IMR-90 (cell line): ENCODE data around the gene GABBR1. TPM values are rescaled to one million over a fixed set of nuclear protein-coding genes. Genes with fewer than 3 reads are reported as not detected.

Experiments used
- ATAC-seq: fragments of 200-7000 bp; cut with Tn5 transposase; 2 replicates; pipeline ENCODE4 v1.9.1; 2020; ENCODE audit warnings: low read depth, mild to moderate bottlenecking, moderate library complexity
- BruUV-seq: library from RNA; stranded (reverse); fragments of 400-500 nt; replicated peaks from 2 replicates; lab custom pipeline; 2021; lab: Mats Ljungman, UMichigan
- CTCF ChIA-PET: fragments of 300-600 bp; formaldehyde crosslinking; extraction: SDS; loops from one replicate; lab custom pipeline; 2021; ENCODE audit warnings: antibody characterized with exemption; lab: Yijun Ruan, JAX
- POLR2A ChIA-PET: fragments of 300-600 bp; sonication (Branson Sonifier 250); formaldehyde crosslinking; loops from one replicate; lab custom pipeline; 2022; ENCODE audit warnings: antibody characterized with exemption; ENCODE audit not compliant: unreplicated experiment; lab: Charles Lee
- DNase-seq: peaks from one replicate; pipeline ENCODE4 v3.0.0; 2013
- H2AFZ ChIP-seq: replicated peaks from 2 replicates; pipeline ENCODE3; 2013; ENCODE audit warnings: low read length, mild to moderate bottlenecking; ENCODE audit not compliant: poor library complexity
- H2AK5ac ChIP-seq: 2 replicates; pipeline ENCODE4 v1.6.1; 2013; ENCODE audit warnings: low read depth, low read length, inconsistent platforms
- H2AK9ac ChIP-seq: replicated peaks from 2 replicates; pipeline ENCODE3; 2013; ENCODE audit warnings: mild to moderate bottlenecking, low read depth, low read length, moderate library complexity; ENCODE audit not compliant: poor library complexity
- H2BK120ac ChIP-seq: 2 replicates; pipeline ENCODE4 v1.6.1; 2013; ENCODE audit warnings: low read depth, low read length, inconsistent platforms
- H2BK15ac ChIP-seq: 3 replicates; pipeline ENCODE4 v1.6.1; 2013; ENCODE audit warnings: low read depth, low read length, inconsistent platforms
- H2BK20ac ChIP-seq: 2 replicates; pipeline ENCODE4 v1.6.1; 2013; ENCODE audit warnings: low read depth, mild to moderate bottlenecking, inconsistent platforms, low read length, moderate library complexity
- H2BK5ac ChIP-seq: 2 replicates; pipeline ENCODE4 v1.6.1; 2013; ENCODE audit warnings: mild to moderate bottlenecking, low read depth, low read length, inconsistent platforms; ENCODE audit not compliant: poor library complexity, severe bottlenecking
- H3K14ac ChIP-seq: replicated peaks from 2 replicates; pipeline ENCODE4 v1.6.1; 2013; ENCODE audit warnings: low read depth, low read length, inconsistent platforms
- H3K18ac ChIP-seq: 2 replicates; pipeline ENCODE4 v1.6.1; 2013; ENCODE audit warnings: low read depth, low read length, control low read depth
- H3K23ac ChIP-seq: 2 replicates; pipeline ENCODE4 v1.6.1; 2013; ENCODE audit warnings: low read depth, low read length, inconsistent platforms
- H3K27ac ChIP-seq: 2 replicates; pipeline ENCODE4 v1.5.1; 2013; ENCODE audit warnings: mild to moderate bottlenecking, control low read depth, low read length; ENCODE audit not compliant: insufficient read depth
- H3K27me3 ChIP-seq: 2 replicates; pipeline ENCODE4 v1.6.1; 2013; ENCODE audit warnings: low read length; ENCODE audit not compliant: control insufficient read depth, insufficient read depth
- H3K36me3 ChIP-seq: 2 replicates; pipeline ENCODE4 v1.6.1; 2013; ENCODE audit warnings: low read length, mixed read lengths; ENCODE audit not compliant: control insufficient read depth, insufficient read depth
- H3K4ac ChIP-seq: 2 replicates; pipeline ENCODE4 v1.6.1; 2013; ENCODE audit warnings: low read depth, low read length, inconsistent platforms
- H3K4me1 ChIP-seq: 2 replicates; pipeline ENCODE4 v1.6.1; 2013; ENCODE audit warnings: low read length, mixed read lengths; ENCODE audit not compliant: control insufficient read depth, insufficient read depth
- H3K4me2 ChIP-seq: 2 replicates; pipeline ENCODE4 v1.6.1; 2013; ENCODE audit warnings: low read depth, mild to moderate bottlenecking, control low read depth, low read length, moderate library complexity
- H3K4me3 ChIP-seq: 2 replicates; pipeline ENCODE4 v1.5.1; 2013; ENCODE audit warnings: low read depth, mild to moderate bottlenecking, control low read depth, low read length, moderate library complexity; ENCODE audit not compliant: insufficient read depth
- H3K56ac ChIP-seq: 2 replicates; pipeline ENCODE4 v1.6.1; 2013; ENCODE audit warnings: low read length, inconsistent platforms; ENCODE audit not compliant: insufficient read depth; ENCODE audit errors: extremely low read depth
- H3K79me1 ChIP-seq, 2 experiments: 2 replicates each; pipeline ENCODE4 v1.6.1; 2013; ENCODE audit warnings: low read length in 2 of 2, inconsistent platforms in 1 of 2, low read depth in 1 of 2
- H3K9ac ChIP-seq: 2 replicates; pipeline ENCODE4 v1.6.1; 2013; ENCODE audit warnings: low read depth, low read length, control low read depth
- H3K9me1 ChIP-seq: 2 replicates; pipeline ENCODE4 v1.6.1; 2013; ENCODE audit warnings: low read length, inconsistent platforms; ENCODE audit not compliant: insufficient read depth
- H3K9me3 ChIP-seq: 2 replicates; pipeline ENCODE4 v1.6.1; 2013; ENCODE audit warnings: low read length; ENCODE audit not compliant: control insufficient read depth, insufficient read depth
- H4K20me1 ChIP-seq: 2 replicates; pipeline ENCODE4 v1.6.1; 2013; ENCODE audit warnings: low read length, inconsistent platforms; ENCODE audit not compliant: insufficient read depth
- H4K5ac ChIP-seq: 2 replicates; pipeline ENCODE4 v1.6.1; 2013; ENCODE audit warnings: mild to moderate bottlenecking, low read depth, low read length, control low read depth
- H4K8ac ChIP-seq, 2 experiments: 2 replicates each; pipeline ENCODE4 v1.6.1; 2013; ENCODE audit warnings: low read depth in 2 of 2, low read length in 2 of 2, control low read depth in 1 of 2, inconsistent platforms in 1 of 2
- H4K91ac ChIP-seq: 2 replicates; pipeline ENCODE4 v1.6.1; 2013; ENCODE audit warnings: low read depth, low read length, inconsistent platforms; ENCODE audit not compliant: insufficient read depth
- MAZ ChIP-seq: IDR thresholded peaks from 2 replicates; pipeline ENCODE4 v1.6.1; 2012; ENCODE audit warnings: low read depth, mild to moderate bottlenecking, low read length, improper control_type of control experiment, moderate library complexity, borderline replicate concordance
- RAD21 ChIP-seq: IDR thresholded peaks from 2 replicates; pipeline ENCODE4 v1.6.1; 2012; ENCODE audit warnings: low read length, improper control_type of control experiment
- RCOR1 ChIP-seq: IDR thresholded peaks from 2 replicates; pipeline ENCODE4 v1.6.1; 2012; ENCODE audit warnings: mild to moderate bottlenecking, low read length, improper control_type of control experiment; ENCODE audit not compliant: insufficient replicate concordance
- SMC3 ChIP-seq: fragments of 150-350 bp; IDR thresholded peaks from 2 replicates; pipeline ENCODE4 v1.6.1; 2016; ENCODE audit warnings: low read depth, mild to moderate bottlenecking, antibody characterized with exemption, low read length, moderate library complexity
- WGBS, 2 experiments: methylation state at CpG; one replicate each; pipeline versions ENCODE4 v1.1.5 to v1.1.7; 2013; ENCODE audit warnings: missing lambda C conversion rate in 2 of 2; ENCODE audit not compliant: insufficient read length in 1 of 2; ENCODE audit errors: extremely low coverage in 2 of 2; 5-methylcytosine and 5-hydroxymethylcytosine counted together
- dilution Hi-C: fragments of 300-500 bp; cut with HindIII; formaldehyde crosslinking; loops from one replicate; pipeline ENCODE4 v1.14.3; 2018; ENCODE audit warnings: low sequenced_read_pairs; ENCODE audit not compliant: unreplicated experiment
- in situ Hi-C: fragments of 300-500 bp; cut with MboI; formaldehyde crosslinking; loops from 3 replicates; pipeline ENCODE4 v1.14.3; 2019; ENCODE audit warnings: low sequenced_read_pairs, inconsistent platforms, mixed read lengths
- intact Hi-C: fragments of 100-400 bp; cut with micrococcal nuclease; formaldehyde crosslinking; loops from 2 replicates; pipeline ENCODE4 v1.10.0; 2022
- polyA plus RNA-seq, 3 experiments: library from polyadenylated mRNA; depleted of rRNA; stranded (reverse); fragments of >200 nt; gene quantifications; 2 replicates each; pipeline ENCODE4 v1.2.3, GENCODE V29; 2012; ENCODE audit warnings: low replicate concordance in 1 of 3
- total RNA-seq: library from RNA; depleted of rRNA; stranded (reverse); fragments of >200 nt; gene quantifications from 2 replicates; pipeline ENCODE4 v1.2.3, GENCODE V29; 2012
- TF ChIP-seq, protein P1 (sequence below): conservative IDR thresholded peaks from 2 replicates; pipeline ENCODE4 v1.5.1; 2012; ENCODE audit warnings: mild to moderate bottlenecking, low read depth, low read length, improper control_type of control experiment

Gene GABBR1
- total and polyA plus RNA-seq, 2 of the 4 experiments (the other 2 are of a cell fraction) = 5.9 to 31.5 TPM

GRCh38 chr6:29647927-29648642, 15.1 kb upstream of the GABBR1 start:
- Histone ChIP-seq H3K14ac (no peak overlapping the region), H3K9ac (no peak overlapping the region), H3K4ac (no peak overlapping the region), H3K36me3 (no peaks in the 10 kb centered on the region), H3K4me1 (no peaks in the 10 kb centered on the region), H3K9me3 (no peaks in the 10 kb centered on the region), H2AK9ac (no peak overlapping the region), H3K79me1 (no peaks in the 10 kb centered on the region), H3K9me1 (no peaks in the 10 kb centered on the region), H4K20me1 (no peaks in the 10 kb centered on the region), H3K4me3 (no peak overlapping the region), H2BK20ac (no peak overlapping the region), H2AFZ (no peak overlapping the region), H2BK15ac (no peak overlapping the region), H2BK120ac (no peak overlapping the region), H4K8ac (no peak overlapping the region), H4K91ac (no peak overlapping the region), H3K56ac (no peak overlapping the region), H2AK5ac (no peak overlapping the region), H3K27ac (no peak overlapping the region), H3K18ac (no peak overlapping the region), H3K27me3 (no peaks in the 10 kb centered on the region), H3K23ac (no peak overlapping the region), H3K4me2 (no peak overlapping the region), H2BK5ac (no peak overlapping the region), H4K5ac (no peak overlapping the region)
- POLR2A ChIA-PET = no interaction called here
- in situ Hi-C loops (no loop called here), intact Hi-C loops (loop anchor here (1.0 kb wide), 1 partner anchor 187 kb away; no protein-coding TSS in a partner anchor), dilution Hi-C loops (no loop called here)
- peak; percentile 50 for DNase-seq
- TF ChIP-seq MAZ (no peak), SMC3 (peak; percentile 27; the same call in 1 of the 2 replicates), RAD21 (peak; percentile 58), RCOR1 (no peak)
- TF ChIP-seq, protein P1, sequence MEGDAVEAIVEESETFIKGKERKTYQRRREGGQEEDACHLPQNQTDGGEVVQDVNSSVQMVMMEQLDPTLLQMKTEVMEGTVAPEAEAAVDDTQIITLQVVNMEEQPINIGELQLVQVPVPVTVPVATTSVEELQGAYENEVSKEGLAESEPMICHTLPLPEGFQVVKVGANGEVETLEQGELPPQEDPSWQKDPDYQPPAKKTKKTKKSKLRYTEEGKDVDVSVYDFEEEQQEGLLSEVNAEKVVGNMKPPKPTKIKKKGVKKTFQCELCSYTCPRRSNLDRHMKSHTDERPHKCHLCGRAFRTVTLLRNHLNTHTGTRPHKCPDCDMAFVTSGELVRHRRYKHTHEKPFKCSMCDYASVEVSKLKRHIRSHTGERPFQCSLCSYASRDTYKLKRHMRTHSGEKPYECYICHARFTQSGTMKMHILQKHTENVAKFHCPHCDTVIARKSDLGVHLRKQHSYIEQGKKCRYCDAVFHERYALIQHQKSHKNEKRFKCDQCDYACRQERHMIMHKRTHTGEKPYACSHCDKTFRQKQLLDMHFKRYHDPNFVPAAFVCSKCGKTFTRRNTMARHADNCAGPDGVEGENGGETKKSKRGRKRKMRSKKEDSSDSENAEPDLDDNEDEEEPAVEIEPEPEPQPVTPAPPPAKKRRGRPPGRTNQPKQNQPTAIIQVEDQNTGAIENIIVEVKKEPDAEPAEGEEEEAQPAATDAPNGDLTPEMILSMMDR = peak; percentile 57
- no TSS peak for BruUV-seq
- WGBS, 2 experiments = 96% methylated on average over 10 of the region's 23 CpGs; no CpG with 5 or more reads in 1 of the 2 experiments
- peak; percentile 60 for ATAC-seq
- CTCF ChIA-PET = interaction anchor here (0.6 to 1.8 kb wide), 8 partner anchors 10 to 186 kb away, joined by 3 to 6 read pairs (median 4); partner anchors contain the start of gene GABBR1
